Upper lobe of left lung (tissue), 6 donors: ENCODE measurements around the gene PPHLN1. TPM values are rescaled to one million over a fixed set of nuclear protein-coding genes. Genes with fewer than 3 reads are reported as not detected.

ENCODE experiments used
- ATAC-seq, 2 donors: fragments of 200-7000 bp; cut with Tn5 transposase; one replicate each; pipeline ENCODE4 v1.9.1; 2022; ENCODE audit warnings: mild to moderate bottlenecking in 2 of 2, moderate library complexity in 2 of 2; ENCODE audit not compliant: low FRiP score in 2 of 2
- DNase-seq, 2 donors: peaks; one replicate each; pipeline ENCODE4 v3.0.0-alpha.2; 2019 to 2020
- H3K27ac ChIP-seq, 4 donors: fragments of 200-600 bp; sonication (generic); one replicate each; pipeline ENCODE4 v1.5.1; 2016 to 2019
- H3K27me3 ChIP-seq, 4 donors: fragments of 200-600 bp; sonication (generic); one replicate each; pipeline ENCODE4 v1.5.1; 2017 to 2019
- H3K36me3 ChIP-seq, 4 donors: fragments of 200-600 bp; sonication (generic); one replicate each; pipeline ENCODE4 v1.5.1; 2016 to 2019
- H3K4me1 ChIP-seq, 4 donors: fragments of 200-600 bp; sonication (generic); one replicate each; pipeline ENCODE4 v1.5.1; 2018 to 2019
- H3K4me3 ChIP-seq, 4 donors: fragments of 200-600 bp; sonication (generic); one replicate each; pipeline ENCODE4 v1.5.1; 2017 to 2019; ENCODE audit warnings: mild to moderate bottlenecking in 2 of 4, moderate library complexity in 1 of 4
- H3K9me3 ChIP-seq, 4 donors: fragments of 200-600 bp; sonication (generic); one replicate each; pipeline ENCODE4 v1.5.1; 2018 to 2019
- EP300 ChIP-seq, 4 donors: sonication (generic); formaldehyde crosslinking; IDR thresholded peaks; one replicate each; pipeline ENCODE4 v1.5.1; 2017; ENCODE audit warnings: antibody characterized with exemption in 4 of 4, control low read depth in 2 of 4
- POLR2A ChIP-seq, 4 donors: fragments of 450-650 bp; IDR thresholded peaks; one replicate each; pipeline ENCODE4 v1.5.1; 2016 to 2017; ENCODE audit warnings: antibody characterized with exemption in 4 of 4, mild to moderate bottlenecking in 2 of 4
- POLR2AphosphoS5 ChIP-seq, 2 donors: sonication (generic); formaldehyde crosslinking; IDR thresholded peaks; one replicate each; pipeline ENCODE4 v1.5.1; 2017; ENCODE audit warnings: antibody characterized with exemption in 2 of 2
- WGBS, 2 donors: methylation state at CpG; one replicate each; pipeline ENCODE4 v1.1.5; 2017 to 2018; 5-methylcytosine and 5-hydroxymethylcytosine counted together
- total RNA-seq, 6 donors: library from RNA; depleted of rRNA in 4 of 6; stranded (reverse); fragments of >200 nt in 4 of 6; gene quantifications; one replicate each; pipeline versions ENCODE4 v1.1.0 to v1.2.1, GENCODE V29; 2016 to 2021
- TF ChIP-seq, protein P1 (sequence below), 6 experiments: fragments of 450-650 bp in 4 of 6; fragments of 200-600 bp in 2 of 6; sonication (generic) in 2 of 6; IDR thresholded peaks; one replicate each; pipeline ENCODE4 v1.5.1; 2016 to 2019; ENCODE audit warnings: antibody characterized with exemption in 6 of 6
- donor health status: DM: no; HTN: no; CAD: no; lungs with moderate emphysema.
- donor health status: DM: no; HTN: yes; CAD: no; lungs with severe emphysema.

The PPHLN1 gene
- total RNA-seq: 10 to 100 TPM; 24.5 to 69.1 (median 46.7) TPM

- ATAC-seq (peak; percentile 95 to 99), DNase-seq (peak; percentile 89 to 93)
- no peaks in the 10 kb centered on the region for H3K9me3 ChIP-seq
- no peaks in the 10 kb centered on the region for H3K27me3 ChIP-seq
- H3K27ac ChIP-seq: peak within 1 kb of the TSS; percentile 78 to 87 (median 86)
- 1% methylated on average over 22 to 53 of the region's 55 CpGs for WGBS, 2 donors
- H3K4me3 ChIP-seq: peak within 1 kb of the TSS; percentile 71 to 74 (median 72)
- H3K36me3 ChIP-seq: peaks cover 0 to 15% (median 0%) of the 10 kb centered on the region in 4 donors
- TF ChIP-seq POLR2A (IDR thresholded peaks at IDR 0.05) (peak in 3 of 4 donors; percentile 49 to 82 (median 79)), POLR2AphosphoS5 (IDR thresholded peaks at IDR 0.05) (peak; percentile 68 to 78), EP300 (IDR thresholded peaks at IDR 0.05) (no peak)
- TF ChIP-seq, protein P1, sequence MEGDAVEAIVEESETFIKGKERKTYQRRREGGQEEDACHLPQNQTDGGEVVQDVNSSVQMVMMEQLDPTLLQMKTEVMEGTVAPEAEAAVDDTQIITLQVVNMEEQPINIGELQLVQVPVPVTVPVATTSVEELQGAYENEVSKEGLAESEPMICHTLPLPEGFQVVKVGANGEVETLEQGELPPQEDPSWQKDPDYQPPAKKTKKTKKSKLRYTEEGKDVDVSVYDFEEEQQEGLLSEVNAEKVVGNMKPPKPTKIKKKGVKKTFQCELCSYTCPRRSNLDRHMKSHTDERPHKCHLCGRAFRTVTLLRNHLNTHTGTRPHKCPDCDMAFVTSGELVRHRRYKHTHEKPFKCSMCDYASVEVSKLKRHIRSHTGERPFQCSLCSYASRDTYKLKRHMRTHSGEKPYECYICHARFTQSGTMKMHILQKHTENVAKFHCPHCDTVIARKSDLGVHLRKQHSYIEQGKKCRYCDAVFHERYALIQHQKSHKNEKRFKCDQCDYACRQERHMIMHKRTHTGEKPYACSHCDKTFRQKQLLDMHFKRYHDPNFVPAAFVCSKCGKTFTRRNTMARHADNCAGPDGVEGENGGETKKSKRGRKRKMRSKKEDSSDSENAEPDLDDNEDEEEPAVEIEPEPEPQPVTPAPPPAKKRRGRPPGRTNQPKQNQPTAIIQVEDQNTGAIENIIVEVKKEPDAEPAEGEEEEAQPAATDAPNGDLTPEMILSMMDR (IDR thresholded peaks at IDR 0.05): peak in 1 of 6 experiments; percentile 25
- H3K4me1 ChIP-seq: peaks cover 15 to 42% (median 21%) of the 10 kb centered on the region in 4 donors
Observed at GRCh38 chr12:42325653-42326474, at the start of gene PPHLN1, which contains the start of gene ZCRB1. Gene PPHLN1, plus strand, starts transcription at chr12:42326167. Its CDS starts 9,736 bp downstream, at chr12:42335903. Gene ZCRB1, minus strand, starts transcription at chr12:42326094. Its CDS starts 1,992 bp downstream, at chr12:42324102.

GRCh38 chr12:42277396-42278127 lies 48.4 kb upstream of the PPHLN1 start:
- no peaks in the 10 kb centered on the region for H3K9me3 ChIP-seq
- H3K4me1 ChIP-seq: no peaks in the 10 kb centered on the region
- H3K36me3 ChIP-seq: no peaks in the 10 kb centered on the region
- ATAC-seq (no peak), DNase-seq (no peak)
- H3K27ac ChIP-seq: no peak overlapping the region
- no peaks in the 10 kb centered on the region for H3K27me3 ChIP-seq
- TF ChIP-seq POLR2A (IDR thresholded peaks at IDR 0.05) (no peak), POLR2AphosphoS5 (IDR thresholded peaks at IDR 0.05) (no peak), EP300 (IDR thresholded peaks at IDR 0.05) (no peak)
- TF ChIP-seq, protein P1 (IDR thresholded peaks at IDR 0.05): no peak
- WGBS, 2 donors: 84 to 91% methylated on average over 6 of the region's 6 CpGs
- H3K4me3 ChIP-seq: no peak overlapping the region

DNA sequence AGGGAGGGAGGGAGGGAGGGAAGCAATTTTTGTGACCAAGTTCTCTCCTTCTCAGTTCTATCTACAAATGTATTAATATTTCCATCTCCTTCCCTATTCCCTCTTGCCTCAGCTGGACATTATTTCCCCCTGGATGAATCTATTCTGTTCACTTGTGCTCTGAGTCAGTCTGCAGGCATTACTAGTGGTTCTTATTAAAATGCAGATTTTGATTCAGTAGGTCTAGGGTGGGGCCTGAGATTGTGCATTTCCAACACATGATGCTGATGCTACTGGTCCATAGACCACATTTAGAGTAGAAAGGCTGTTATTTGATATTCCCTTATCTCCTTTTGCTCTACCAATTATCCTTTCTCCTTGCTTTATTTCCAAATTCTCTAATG lies 47.8 kb upstream of the PPHLN1 start:
- Histone ChIP-seq H3K36me3 (no peaks in the 10 kb centered on the region), H3K9me3 (no peaks in the 10 kb centered on the region), H3K27me3 (no peaks in the 10 kb centered on the region), H3K27ac (no peak overlapping the region), H3K4me1 (no peaks in the 10 kb centered on the region), H3K4me3 (no peak overlapping the region)
- TF ChIP-seq, protein P1 (IDR thresholded peaks at IDR 0.05): no peak
- no peak for TF ChIP-seq POLR2A (IDR thresholded peaks at IDR 0.05)
- TF ChIP-seq EP300 (IDR thresholded peaks at IDR 0.05): no peak
- TF ChIP-seq POLR2AphosphoS5 (IDR thresholded peaks at IDR 0.05): no peak
- DNase-seq: no peak
- no peak for ATAC-seq

GRCh38 chr12:42281278-42281677 lies 44.7 kb upstream of the PPHLN1 start:
- H3K4me3 ChIP-seq: no peak overlapping the region
- DNase-seq (no peak), ATAC-seq (no peak)
- H3K27me3 ChIP-seq: no peaks in the 10 kb centered on the region
- no peaks in the 10 kb centered on the region for H3K9me3 ChIP-seq
- H3K4me1 ChIP-seq: no peaks in the 10 kb centered on the region
- WGBS, 2 donors: 53 to 71% methylated on average over 3 of the region's 3 CpGs
- no peaks in the 10 kb centered on the region for H3K36me3 ChIP-seq
- H3K27ac ChIP-seq: no peak overlapping the region
- no peak for TF ChIP-seq POLR2AphosphoS5 (IDR thresholded peaks at IDR 0.05)
- TF ChIP-seq EP300 (IDR thresholded peaks at IDR 0.05): no peak
- TF ChIP-seq, protein P1 (IDR thresholded peaks at IDR 0.05): no peak
- TF ChIP-seq POLR2A (IDR thresholded peaks at IDR 0.05): no peak
